Body of pancreas (tissue), 4 donors: ENCODE data around the gene SCIN.

Source experiments
- POLR2A ChIP-seq, 3 donors: fragments of 450-650 bp; IDR thresholded peaks; one replicate each; pipeline ENCODE4 v1.6.1; 2016; ENCODE audit warnings: antibody characterized with exemption in 3 of 3, mild to moderate bottlenecking in 2 of 3
- TF ChIP-seq, protein P1 (sequence below), 7 experiments: fragments of 450-650 bp in 4 of 7; fragments of 200-600 bp in 3 of 7; sonication (generic) in 3 of 7; IDR thresholded peaks; one replicate each; pipeline ENCODE4 v1.5.1; 2016 to 2019; ENCODE audit warnings: antibody characterized with exemption in 7 of 7

- no peak for TF ChIP-seq POLR2A (IDR thresholded peaks at IDR 0.05)
- TF ChIP-seq, protein P1, sequence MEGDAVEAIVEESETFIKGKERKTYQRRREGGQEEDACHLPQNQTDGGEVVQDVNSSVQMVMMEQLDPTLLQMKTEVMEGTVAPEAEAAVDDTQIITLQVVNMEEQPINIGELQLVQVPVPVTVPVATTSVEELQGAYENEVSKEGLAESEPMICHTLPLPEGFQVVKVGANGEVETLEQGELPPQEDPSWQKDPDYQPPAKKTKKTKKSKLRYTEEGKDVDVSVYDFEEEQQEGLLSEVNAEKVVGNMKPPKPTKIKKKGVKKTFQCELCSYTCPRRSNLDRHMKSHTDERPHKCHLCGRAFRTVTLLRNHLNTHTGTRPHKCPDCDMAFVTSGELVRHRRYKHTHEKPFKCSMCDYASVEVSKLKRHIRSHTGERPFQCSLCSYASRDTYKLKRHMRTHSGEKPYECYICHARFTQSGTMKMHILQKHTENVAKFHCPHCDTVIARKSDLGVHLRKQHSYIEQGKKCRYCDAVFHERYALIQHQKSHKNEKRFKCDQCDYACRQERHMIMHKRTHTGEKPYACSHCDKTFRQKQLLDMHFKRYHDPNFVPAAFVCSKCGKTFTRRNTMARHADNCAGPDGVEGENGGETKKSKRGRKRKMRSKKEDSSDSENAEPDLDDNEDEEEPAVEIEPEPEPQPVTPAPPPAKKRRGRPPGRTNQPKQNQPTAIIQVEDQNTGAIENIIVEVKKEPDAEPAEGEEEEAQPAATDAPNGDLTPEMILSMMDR (IDR thresholded peaks at IDR 0.05) = no peak
Measured at GRCh38 chr7:12661581-12661980, 91.1 kb downstream of the SCIN start.
